IMR-90 (cell line): Measurements from ENCODE around the gene HCRTR1. TPM values are rescaled to one million over a fixed set of nuclear protein-coding genes. Genes with fewer than 3 reads are reported as not detected.

Experiments used
- ATAC-seq: fragments of 200-7000 bp; cut with Tn5 transposase; 2 replicates; pipeline ENCODE4 v1.9.1; 2020; ENCODE audit warnings: low read depth, mild to moderate bottlenecking, moderate library complexity
- BruUV-seq: library from RNA; stranded (reverse); fragments of 400-500 nt; replicated peaks from 2 replicates; lab custom pipeline; 2021; lab: Mats Ljungman, UMichigan
- CTCF ChIA-PET: fragments of 300-600 bp; formaldehyde crosslinking; extraction: SDS; loops from one replicate; lab custom pipeline; 2021; ENCODE audit warnings: antibody characterized with exemption; lab: Yijun Ruan, JAX
- POLR2A ChIA-PET: fragments of 300-600 bp; sonication (Branson Sonifier 250); formaldehyde crosslinking; loops from one replicate; lab custom pipeline; 2022; ENCODE audit warnings: antibody characterized with exemption; ENCODE audit not compliant: unreplicated experiment; lab: Charles Lee
- DNase-seq: peaks from one replicate; pipeline ENCODE4 v3.0.0; 2013
- H2AFZ ChIP-seq: replicated peaks from 2 replicates; pipeline ENCODE3; 2013; ENCODE audit warnings: low read length, mild to moderate bottlenecking; ENCODE audit not compliant: poor library complexity
- H2AK5ac ChIP-seq: 2 replicates; pipeline ENCODE4 v1.6.1; 2013; ENCODE audit warnings: low read depth, low read length, inconsistent platforms
- H2AK9ac ChIP-seq: replicated peaks from 2 replicates; pipeline ENCODE3; 2013; ENCODE audit warnings: mild to moderate bottlenecking, low read depth, low read length, moderate library complexity; ENCODE audit not compliant: poor library complexity
- H2BK120ac ChIP-seq: 2 replicates; pipeline ENCODE4 v1.6.1; 2013; ENCODE audit warnings: low read depth, low read length, inconsistent platforms
- H2BK15ac ChIP-seq: 3 replicates; pipeline ENCODE4 v1.6.1; 2013; ENCODE audit warnings: low read depth, low read length, inconsistent platforms
- H2BK20ac ChIP-seq: 2 replicates; pipeline ENCODE4 v1.6.1; 2013; ENCODE audit warnings: low read depth, mild to moderate bottlenecking, inconsistent platforms, low read length, moderate library complexity
- H2BK5ac ChIP-seq: 2 replicates; pipeline ENCODE4 v1.6.1; 2013; ENCODE audit warnings: mild to moderate bottlenecking, low read depth, low read length, inconsistent platforms; ENCODE audit not compliant: poor library complexity, severe bottlenecking
- H3K14ac ChIP-seq: replicated peaks from 2 replicates; pipeline ENCODE4 v1.6.1; 2013; ENCODE audit warnings: low read depth, low read length, inconsistent platforms
- H3K18ac ChIP-seq: 2 replicates; pipeline ENCODE4 v1.6.1; 2013; ENCODE audit warnings: low read depth, low read length, control low read depth
- H3K23ac ChIP-seq: 2 replicates; pipeline ENCODE4 v1.6.1; 2013; ENCODE audit warnings: low read depth, low read length, inconsistent platforms
- H3K27ac ChIP-seq: 2 replicates; pipeline ENCODE4 v1.5.1; 2013; ENCODE audit warnings: mild to moderate bottlenecking, control low read depth, low read length; ENCODE audit not compliant: insufficient read depth
- H3K27me3 ChIP-seq: 2 replicates; pipeline ENCODE4 v1.6.1; 2013; ENCODE audit warnings: low read length; ENCODE audit not compliant: control insufficient read depth, insufficient read depth
- H3K36me3 ChIP-seq: 2 replicates; pipeline ENCODE4 v1.6.1; 2013; ENCODE audit warnings: low read length, mixed read lengths; ENCODE audit not compliant: control insufficient read depth, insufficient read depth
- H3K4ac ChIP-seq: 2 replicates; pipeline ENCODE4 v1.6.1; 2013; ENCODE audit warnings: low read depth, low read length, inconsistent platforms
- H3K4me1 ChIP-seq: 2 replicates; pipeline ENCODE4 v1.6.1; 2013; ENCODE audit warnings: low read length, mixed read lengths; ENCODE audit not compliant: control insufficient read depth, insufficient read depth
- H3K4me2 ChIP-seq: 2 replicates; pipeline ENCODE4 v1.6.1; 2013; ENCODE audit warnings: low read depth, mild to moderate bottlenecking, control low read depth, low read length, moderate library complexity
- H3K4me3 ChIP-seq: 2 replicates; pipeline ENCODE4 v1.5.1; 2013; ENCODE audit warnings: low read depth, mild to moderate bottlenecking, control low read depth, low read length, moderate library complexity; ENCODE audit not compliant: insufficient read depth
- H3K56ac ChIP-seq: 2 replicates; pipeline ENCODE4 v1.6.1; 2013; ENCODE audit warnings: low read length, inconsistent platforms; ENCODE audit not compliant: insufficient read depth; ENCODE audit errors: extremely low read depth
- H3K79me1 ChIP-seq, 2 experiments: 2 replicates each; pipeline ENCODE4 v1.6.1; 2013; ENCODE audit warnings: low read length in 2 of 2, inconsistent platforms in 1 of 2, low read depth in 1 of 2
- H3K9ac ChIP-seq: 2 replicates; pipeline ENCODE4 v1.6.1; 2013; ENCODE audit warnings: low read depth, low read length, control low read depth
- H3K9me1 ChIP-seq: 2 replicates; pipeline ENCODE4 v1.6.1; 2013; ENCODE audit warnings: low read length, inconsistent platforms; ENCODE audit not compliant: insufficient read depth
- H3K9me3 ChIP-seq: 2 replicates; pipeline ENCODE4 v1.6.1; 2013; ENCODE audit warnings: low read length; ENCODE audit not compliant: control insufficient read depth, insufficient read depth
- H4K20me1 ChIP-seq: 2 replicates; pipeline ENCODE4 v1.6.1; 2013; ENCODE audit warnings: low read length, inconsistent platforms; ENCODE audit not compliant: insufficient read depth
- H4K5ac ChIP-seq: 2 replicates; pipeline ENCODE4 v1.6.1; 2013; ENCODE audit warnings: mild to moderate bottlenecking, low read depth, low read length, control low read depth
- H4K8ac ChIP-seq, 2 experiments: 2 replicates each; pipeline ENCODE4 v1.6.1; 2013; ENCODE audit warnings: low read depth in 2 of 2, low read length in 2 of 2, control low read depth in 1 of 2, inconsistent platforms in 1 of 2
- H4K91ac ChIP-seq: 2 replicates; pipeline ENCODE4 v1.6.1; 2013; ENCODE audit warnings: low read depth, low read length, inconsistent platforms; ENCODE audit not compliant: insufficient read depth
- CTCF ChIP-seq: conservative IDR thresholded peaks from 2 replicates; pipeline ENCODE4 v1.5.1; 2012; ENCODE audit warnings: mild to moderate bottlenecking, low read depth, low read length, improper control_type of control experiment
- RCOR1 ChIP-seq: IDR thresholded peaks from 2 replicates; pipeline ENCODE4 v1.6.1; 2012; ENCODE audit warnings: mild to moderate bottlenecking, low read length, improper control_type of control experiment; ENCODE audit not compliant: insufficient replicate concordance
- WGBS, 2 experiments: methylation state at CpG; one replicate each; pipeline versions ENCODE4 v1.1.5 to v1.1.7; 2013; ENCODE audit warnings: missing lambda C conversion rate in 2 of 2; ENCODE audit not compliant: insufficient read length in 1 of 2; ENCODE audit errors: extremely low coverage in 2 of 2; 5-methylcytosine and 5-hydroxymethylcytosine counted together
- dilution Hi-C: fragments of 300-500 bp; cut with HindIII; formaldehyde crosslinking; loops from one replicate; pipeline ENCODE4 v1.14.3; 2018; ENCODE audit warnings: low sequenced_read_pairs; ENCODE audit not compliant: unreplicated experiment
- in situ Hi-C: fragments of 300-500 bp; cut with MboI; formaldehyde crosslinking; loops from 3 replicates; pipeline ENCODE4 v1.14.3; 2019; ENCODE audit warnings: low sequenced_read_pairs, inconsistent platforms, mixed read lengths
- intact Hi-C: fragments of 100-400 bp; cut with micrococcal nuclease; formaldehyde crosslinking; loops from 2 replicates; pipeline ENCODE4 v1.10.0; 2022
- polyA plus RNA-seq, 3 experiments: library from polyadenylated mRNA; depleted of rRNA; stranded (reverse); fragments of >200 nt; gene quantifications; 2 replicates each; pipeline ENCODE4 v1.2.3, GENCODE V29; 2012; ENCODE audit warnings: low replicate concordance in 1 of 3
- total RNA-seq: library from RNA; depleted of rRNA; stranded (reverse); fragments of >200 nt; gene quantifications from 2 replicates; pipeline ENCODE4 v1.2.3, GENCODE V29; 2012

HCRTR1 gene
- total and polyA plus RNA-seq, 2 of the 4 experiments (the other 2 are of a cell fraction), result not detected

DNA sequence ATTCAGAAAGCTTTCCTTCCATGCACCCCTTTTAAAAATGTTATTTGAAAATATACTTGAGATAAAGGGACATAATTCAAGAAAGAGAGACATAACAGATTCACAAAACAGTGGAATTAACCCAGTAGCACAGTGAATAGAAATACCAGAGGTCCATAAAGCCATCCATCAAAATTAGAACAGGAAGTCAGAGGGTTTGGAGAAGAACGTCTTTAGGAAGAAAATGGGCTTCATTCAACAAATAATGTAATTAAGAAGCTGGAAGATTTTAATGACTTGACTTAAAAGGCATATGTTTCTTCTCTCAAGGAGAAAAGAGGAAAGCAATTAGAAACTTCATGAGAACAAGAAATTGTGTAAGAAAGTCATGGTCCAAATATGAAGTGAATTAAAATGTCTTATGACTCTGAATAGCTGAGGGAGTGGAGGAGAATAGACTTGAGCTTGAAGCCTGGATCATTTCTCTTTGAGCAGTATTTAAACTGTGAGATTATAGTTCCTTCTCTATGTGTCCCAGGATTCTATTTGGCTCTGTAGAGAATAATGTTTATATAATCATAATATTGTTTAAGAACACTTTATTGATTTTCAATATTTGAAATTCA lies 7.9 kb upstream of the HCRTR1 start:
- ChIA-PET CTCF (interaction anchor here (0.6 kb wide), 1 partner anchor 31 kb away, joined by 4 read pairs; no protein-coding TSS in a partner anchor), POLR2A (no interaction called here)
- H3K4ac ChIP-seq, result no peak overlapping the region
- H4K5ac ChIP-seq, result no peak overlapping the region
- DNase-seq, result no peak
- H2BK15ac ChIP-seq, result no peak overlapping the region
- intact Hi-C loops (no loop called here), in situ Hi-C loops (loop anchor here (10.0 kb wide), 1 partner anchor 45 kb away; no protein-coding TSS in a partner anchor), dilution Hi-C loops (no loop called here)
- no peaks in the 10 kb centered on the region for H3K79me1 ChIP-seq
- H2AK5ac ChIP-seq, result no peak overlapping the region
- TF ChIP-seq RCOR1 (no peak), CTCF (no peak)
- H4K91ac ChIP-seq, result no peak overlapping the region
- H3K4me3 ChIP-seq, result no peak overlapping the region
- no TSS peak for BruUV-seq
- no CpG with 5 or more reads among the region's 1 CpG for WGBS, 2 experiments
- H3K9me3 ChIP-seq, result no peaks in the 10 kb centered on the region
- no peaks in the 10 kb centered on the region for H3K36me3 ChIP-seq
- H3K14ac ChIP-seq, result no peak overlapping the region
- H3K23ac ChIP-seq, result no peak overlapping the region
- no peak overlapping the region for H4K8ac ChIP-seq
- H3K18ac ChIP-seq, result no peak overlapping the region
- H2AK9ac ChIP-seq, result no peak overlapping the region
- no peaks in the 10 kb centered on the region for H3K4me1 ChIP-seq
- H3K9me1 ChIP-seq, result 0 out of 2 replicates have a peak, but pooled peaks cover 4% of the 10 kb centered on the region
- H3K27me3 ChIP-seq, result peaks cover 6% of the 10 kb centered on the region; the same call in 1 of the 2 replicates
- no peak overlapping the region for H3K27ac ChIP-seq
- no peak overlapping the region for H3K9ac ChIP-seq
- ATAC-seq, result no peak
- H2BK120ac ChIP-seq, result no peak overlapping the region
- no peak overlapping the region for H2AFZ ChIP-seq
- H3K56ac ChIP-seq, result no peak overlapping the region
- H4K20me1 ChIP-seq, result no peaks in the 10 kb centered on the region
- no peak overlapping the region for H2BK5ac ChIP-seq
- H2BK20ac ChIP-seq, result no peak overlapping the region
- H3K4me2 ChIP-seq, result no peak overlapping the region
